ENCODE results near the gene CETN3. TPM values are rescaled to one million over a fixed set of nuclear protein-coding genes. Genes with fewer than 3 reads are reported as not detected.

CETN3 gene
- total RNA-seq, result 10 to 100 TPM in 1 of 2 donors, 1 to 10 TPM in 1; 2.6 to 14.3 TPM

DNA sequence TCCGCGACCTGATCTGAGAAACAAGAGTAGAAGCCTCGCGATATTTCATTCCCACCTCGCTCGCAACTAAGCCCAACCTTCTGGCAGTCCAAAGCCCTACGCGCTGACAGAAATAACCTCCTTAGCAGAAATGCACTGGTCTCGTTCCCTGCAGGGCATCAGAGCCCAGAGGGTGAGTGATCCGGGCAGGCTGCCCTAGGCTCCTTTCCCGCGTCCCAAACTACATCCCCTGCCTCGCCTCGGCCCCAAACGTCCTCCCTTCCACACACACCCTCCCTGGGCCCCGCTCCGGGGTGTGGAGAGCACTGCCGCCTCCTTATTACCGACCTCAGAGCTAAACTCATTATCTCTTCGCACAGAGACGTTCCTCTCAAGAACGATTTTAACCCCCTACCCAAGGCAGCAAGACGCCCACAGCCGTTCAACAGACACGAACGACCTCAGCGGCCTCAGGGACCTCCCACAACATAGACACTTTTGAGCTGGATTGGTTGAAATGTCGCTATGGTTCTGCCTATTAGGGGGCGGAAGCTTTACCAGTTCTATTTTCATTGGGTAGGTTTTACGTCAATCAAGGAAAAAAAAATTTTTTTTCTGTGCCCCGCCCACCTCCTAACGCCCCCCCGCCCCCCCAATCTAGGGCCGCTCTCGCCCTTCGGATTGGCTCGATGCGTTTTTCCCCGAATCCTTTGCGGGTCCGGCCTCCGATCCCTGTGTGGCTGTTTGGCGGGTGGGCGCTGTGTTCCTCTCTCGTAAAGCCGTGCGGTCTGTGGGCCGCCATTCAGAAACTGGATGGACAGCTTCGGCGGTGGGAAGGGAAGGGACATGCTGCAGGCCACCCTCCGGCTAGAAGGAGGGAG is at the start of gene CETN3:
CETN3 (minus strand) TSS at position 439 of the 860 bp plus-strand sequence; CDS start at position 344, 95 bp downstream.
- Histone ChIP-seq H3K27me3 (no peaks in the 10 kb centered on the region), H3K4me1 (peaks cover 5% of the 10 kb centered on the region), H3K4me3 (peak within 1 kb of the TSS; percentile 66 to 70), H3K36me3 (replicated peaks in 1 of 2; ENCODE audit: insufficient read depth in 1 of 2, low read depth in 2 of 2) (no peaks in the 10 kb centered on the region), H3K27ac (peak within 1 kb of the TSS; percentile 96 to 98 (median 97)), H3K9me3 (no peaks in the 10 kb centered on the region)
- ATAC-seq, result peak; percentile 96
- TF ChIP-seq, protein P1, sequence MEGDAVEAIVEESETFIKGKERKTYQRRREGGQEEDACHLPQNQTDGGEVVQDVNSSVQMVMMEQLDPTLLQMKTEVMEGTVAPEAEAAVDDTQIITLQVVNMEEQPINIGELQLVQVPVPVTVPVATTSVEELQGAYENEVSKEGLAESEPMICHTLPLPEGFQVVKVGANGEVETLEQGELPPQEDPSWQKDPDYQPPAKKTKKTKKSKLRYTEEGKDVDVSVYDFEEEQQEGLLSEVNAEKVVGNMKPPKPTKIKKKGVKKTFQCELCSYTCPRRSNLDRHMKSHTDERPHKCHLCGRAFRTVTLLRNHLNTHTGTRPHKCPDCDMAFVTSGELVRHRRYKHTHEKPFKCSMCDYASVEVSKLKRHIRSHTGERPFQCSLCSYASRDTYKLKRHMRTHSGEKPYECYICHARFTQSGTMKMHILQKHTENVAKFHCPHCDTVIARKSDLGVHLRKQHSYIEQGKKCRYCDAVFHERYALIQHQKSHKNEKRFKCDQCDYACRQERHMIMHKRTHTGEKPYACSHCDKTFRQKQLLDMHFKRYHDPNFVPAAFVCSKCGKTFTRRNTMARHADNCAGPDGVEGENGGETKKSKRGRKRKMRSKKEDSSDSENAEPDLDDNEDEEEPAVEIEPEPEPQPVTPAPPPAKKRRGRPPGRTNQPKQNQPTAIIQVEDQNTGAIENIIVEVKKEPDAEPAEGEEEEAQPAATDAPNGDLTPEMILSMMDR (IDR thresholded peaks at IDR 0.05), result peak in 2 of 7 experiments; percentile 27 to 32
- peak; percentile 84 to 96 (median 96) for TF ChIP-seq POLR2A (IDR thresholded peaks at IDR 0.05)
- DNase-seq, result peak; percentile 93 to 96 (median 96)
- WGBS, 2 donors, result 0 to 1% methylated on average over 43 to 51 of the region's 51 CpGs
- intact Hi-C loops (cut with DNase I), result no loop called here

DNA sequence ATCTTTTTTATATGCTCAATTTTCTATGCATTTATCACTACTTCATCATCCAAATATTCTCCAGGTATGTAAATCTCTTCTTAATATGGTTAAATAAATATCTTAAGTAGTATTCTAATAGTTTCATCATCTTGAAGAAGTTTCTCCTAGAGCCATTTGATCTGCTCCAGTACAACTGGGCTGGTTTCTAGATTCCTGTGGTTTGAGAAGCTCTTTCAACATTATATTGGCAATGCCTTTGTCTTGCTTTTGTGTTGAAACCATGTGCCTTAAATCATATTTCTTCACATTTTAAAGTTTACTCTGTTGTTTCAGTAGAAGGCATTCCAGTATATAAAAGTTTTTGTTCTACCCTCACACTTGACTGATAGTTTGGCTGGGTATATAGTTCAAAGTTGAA is 37.4 kb upstream of the CETN3 start:
- no peaks in the 10 kb centered on the region for H3K27me3 ChIP-seq
- H3K4me3 ChIP-seq, result no peak overlapping the region
- H3K27ac ChIP-seq, result no peak overlapping the region
- ATAC-seq (no peak), DNase-seq (no peak)
- no peaks in the 10 kb centered on the region for H3K9me3 ChIP-seq
- no peaks in the 10 kb centered on the region for H3K36me3 ChIP-seq (replicated peaks in 1 of 2; ENCODE audit: insufficient read depth in 1 of 2, low read depth in 2 of 2)
- intact Hi-C loops (cut with DNase I), result no loop called here
- no peak for TF ChIP-seq POLR2A (IDR thresholded peaks at IDR 0.05)
- TF ChIP-seq, protein P1 (IDR thresholded peaks at IDR 0.05), result no peak
- H3K4me1 ChIP-seq, result no peaks in the 10 kb centered on the region

DNA sequence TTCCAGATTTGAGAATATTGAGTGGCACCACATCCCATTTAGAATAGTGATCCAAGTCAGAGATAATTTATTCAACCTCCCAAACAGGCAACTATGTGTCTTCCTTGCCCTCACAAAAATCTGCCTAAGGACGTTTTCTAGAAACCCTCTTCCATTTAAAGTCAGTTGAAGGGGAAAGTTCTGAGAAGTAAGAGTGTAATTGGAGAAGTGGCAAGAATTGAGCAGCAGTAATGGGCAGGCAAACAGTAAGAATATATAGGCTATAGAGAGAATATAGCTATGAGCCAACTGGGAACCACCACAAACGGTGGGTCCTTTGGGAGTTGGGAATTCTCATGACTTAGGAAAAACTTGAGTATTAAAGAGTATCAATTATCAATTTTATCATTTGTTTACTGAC is 31.1 kb upstream of the CETN3 start:
- intact Hi-C loops (cut with DNase I), result no loop called here
- H3K27me3 ChIP-seq, result no peaks in the 10 kb centered on the region
- TF ChIP-seq, protein P1 (IDR thresholded peaks at IDR 0.05), result no peak
- no peak for TF ChIP-seq POLR2A (IDR thresholded peaks at IDR 0.05)
- 41 to 47% methylated on average over 2 of the region's 2 CpGs for WGBS, 2 donors
- ATAC-seq (no peak), DNase-seq (no peak)
- H3K9me3 ChIP-seq, result no peaks in the 10 kb centered on the region
- no peak overlapping the region for H3K4me3 ChIP-seq
- H3K4me1 ChIP-seq, result peaks cover 7% of the 10 kb centered on the region
- H3K36me3 ChIP-seq (replicated peaks in 1 of 2; ENCODE audit: insufficient read depth in 1 of 2, low read depth in 2 of 2), result no peaks in the 10 kb centered on the region
- no peak overlapping the region for H3K27ac ChIP-seq

DNA sequence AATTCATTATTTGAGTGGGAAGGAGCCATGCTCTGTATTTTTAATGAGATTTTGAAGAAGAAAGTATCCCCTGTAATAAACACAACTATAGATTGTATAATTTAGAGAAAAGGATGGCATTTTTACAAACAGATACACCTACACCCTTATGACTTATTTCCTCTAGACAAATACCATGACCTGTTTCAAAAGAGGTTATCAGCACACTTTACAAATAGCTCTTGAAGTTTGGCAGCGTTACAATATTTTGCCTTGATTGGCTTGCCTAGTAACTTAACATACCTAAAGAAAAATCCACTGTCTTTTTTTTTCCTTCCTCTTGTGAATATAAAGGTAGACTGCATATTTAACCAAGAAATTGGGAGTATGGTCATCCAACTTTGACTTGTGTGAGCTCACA is 28.5 kb upstream of the CETN3 start:
- no peaks in the 10 kb centered on the region for H3K9me3 ChIP-seq
- H3K4me1 ChIP-seq, result peaks cover 7% of the 10 kb centered on the region
- 6 to 26% methylated on average over 1 of the region's 1 CpG for WGBS, 2 donors
- H3K27ac ChIP-seq, result no peak overlapping the region
- no peaks in the 10 kb centered on the region for H3K27me3 ChIP-seq
- no peak for ATAC-seq
- no peak for TF ChIP-seq POLR2A (IDR thresholded peaks at IDR 0.05)
- TF ChIP-seq, protein P1 (IDR thresholded peaks at IDR 0.05), result no peak
- intact Hi-C loops (cut with DNase I), result loop anchor here (10.0 kb wide), 1 partner anchor 97 kb away; no protein-coding TSS in a partner anchor
- H3K4me3 ChIP-seq, result no peak overlapping the region
- DNase-seq, result peak in 1 of 4 donors; percentile 5
- H3K36me3 ChIP-seq (replicated peaks in 1 of 2; ENCODE audit: insufficient read depth in 1 of 2, low read depth in 2 of 2), result no peaks in the 10 kb centered on the region

Data from body of pancreas (tissue), 4 donors.